GM21576 (cell line): ENCODE results near the gene SPECC1.

ENCODE experiments used
- ATAC-seq: cut with Tn5 transposase; IDR thresholded peaks from one replicate; pipeline ENCODE4 v1.9.1; 2021; ENCODE audit warnings: mild to moderate bottlenecking, moderate library complexity; ENCODE audit not compliant: unreplicated experiment

The SPECC1 gene

GRCh38 chr17:20121359-20122253 is 112.4 kb downstream of the SPECC1 start:
- ATAC-seq = no peak

DNA sequence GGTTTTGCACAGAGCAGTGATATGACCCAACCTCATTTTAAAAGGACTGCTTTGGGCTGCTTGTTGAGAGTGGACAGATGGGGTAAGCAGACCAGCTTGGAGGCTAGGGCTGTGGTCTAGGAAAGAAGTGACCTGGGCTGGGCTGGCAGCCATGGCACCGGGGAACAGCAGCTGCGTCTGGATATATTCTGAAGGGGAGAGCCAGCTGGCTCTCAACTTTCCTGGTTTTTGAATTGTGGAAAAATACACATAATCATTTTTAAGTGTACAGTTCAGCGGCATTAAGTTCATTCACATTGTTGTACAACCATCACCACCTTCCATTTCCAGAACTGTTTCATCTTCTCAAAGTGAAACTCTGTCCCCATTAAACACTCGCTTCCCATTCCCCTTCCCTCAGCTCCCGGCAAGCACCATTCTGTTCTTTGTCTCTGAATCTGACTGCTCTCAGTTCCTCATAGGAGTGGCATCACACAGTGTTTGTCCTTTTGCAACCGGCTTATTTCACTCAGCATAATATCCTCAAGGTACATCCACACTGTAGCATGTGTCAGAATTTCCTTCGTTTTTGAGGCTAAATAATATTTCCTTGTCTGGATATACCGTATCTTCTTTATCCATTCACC is 113.2 kb downstream of the SPECC1 start:
- no peak for ATAC-seq

DNA sequence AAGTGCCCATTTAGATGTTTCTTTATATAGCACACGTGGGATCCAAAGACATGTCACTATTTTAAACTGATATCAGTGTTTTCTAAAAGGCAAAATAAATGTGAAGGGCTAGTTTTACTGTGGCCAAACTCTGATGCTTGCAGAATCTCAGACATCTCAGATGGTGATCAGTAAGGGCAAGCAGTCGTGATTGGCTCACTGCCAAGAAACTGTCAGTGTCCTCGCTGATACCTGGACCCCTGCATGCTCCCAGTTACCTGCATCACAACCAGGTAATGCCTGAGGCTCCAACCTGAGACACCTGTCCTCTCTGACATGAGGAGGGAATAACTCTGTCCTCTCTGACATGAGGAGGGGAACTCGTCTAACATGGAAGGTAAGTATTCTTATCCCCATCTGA is 114.0 kb downstream of the SPECC1 start:
- ATAC-seq = no peak

DNA sequence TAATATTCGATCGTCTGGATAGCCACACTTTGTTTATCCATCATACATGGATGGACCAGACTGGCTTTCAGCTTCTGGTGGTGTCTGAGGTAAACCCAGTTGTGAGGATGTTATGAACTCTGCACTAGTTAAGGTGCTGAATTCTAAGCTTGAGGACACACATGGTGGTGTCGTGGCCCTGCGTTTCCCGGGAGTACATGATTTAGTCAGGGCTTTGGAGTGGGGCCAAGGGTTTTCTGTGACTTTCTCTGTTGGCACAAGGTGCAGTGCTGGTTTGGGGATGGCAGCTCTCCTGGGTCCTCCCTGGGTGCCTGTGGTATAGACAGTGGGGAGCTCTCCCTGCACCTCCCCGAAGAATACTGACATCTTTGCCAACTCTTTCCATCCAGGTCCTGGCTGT is 116.6 kb downstream of the SPECC1 start:
- ATAC-seq = no peak

DNA sequence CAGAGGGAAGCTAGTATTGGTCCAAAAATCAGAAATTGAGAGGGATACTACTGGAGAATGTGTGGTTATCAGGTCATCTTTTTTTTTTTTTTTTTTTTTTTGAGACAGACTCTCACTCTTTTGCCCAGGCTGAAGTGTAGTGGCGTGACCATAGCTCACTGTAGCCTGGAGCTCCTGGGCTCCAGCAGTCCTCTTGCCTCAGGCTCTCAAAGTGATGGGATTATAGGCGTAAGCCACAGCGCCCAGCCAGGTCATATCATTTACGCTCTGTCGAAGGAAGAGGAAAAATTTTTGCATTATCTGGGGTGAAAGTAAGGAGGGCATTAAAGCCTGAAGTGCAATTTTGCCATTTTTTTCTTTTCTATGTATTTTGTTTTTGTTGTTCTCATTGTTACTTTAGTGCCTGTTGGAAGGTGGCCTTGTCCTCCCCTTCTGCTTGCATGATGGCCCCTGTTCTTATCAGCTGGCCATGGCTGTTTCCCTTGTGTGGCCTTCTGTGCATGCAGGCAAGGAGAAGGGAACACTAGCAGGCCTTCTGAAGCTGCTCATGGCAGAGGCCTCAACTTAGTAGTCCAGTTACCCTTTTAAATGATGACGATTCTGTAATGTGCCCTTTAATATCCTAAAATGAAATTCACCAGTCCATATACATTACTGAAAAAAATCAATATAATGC is 118.3 kb downstream of the SPECC1 start:
- ATAC-seq = no peak

DNA sequence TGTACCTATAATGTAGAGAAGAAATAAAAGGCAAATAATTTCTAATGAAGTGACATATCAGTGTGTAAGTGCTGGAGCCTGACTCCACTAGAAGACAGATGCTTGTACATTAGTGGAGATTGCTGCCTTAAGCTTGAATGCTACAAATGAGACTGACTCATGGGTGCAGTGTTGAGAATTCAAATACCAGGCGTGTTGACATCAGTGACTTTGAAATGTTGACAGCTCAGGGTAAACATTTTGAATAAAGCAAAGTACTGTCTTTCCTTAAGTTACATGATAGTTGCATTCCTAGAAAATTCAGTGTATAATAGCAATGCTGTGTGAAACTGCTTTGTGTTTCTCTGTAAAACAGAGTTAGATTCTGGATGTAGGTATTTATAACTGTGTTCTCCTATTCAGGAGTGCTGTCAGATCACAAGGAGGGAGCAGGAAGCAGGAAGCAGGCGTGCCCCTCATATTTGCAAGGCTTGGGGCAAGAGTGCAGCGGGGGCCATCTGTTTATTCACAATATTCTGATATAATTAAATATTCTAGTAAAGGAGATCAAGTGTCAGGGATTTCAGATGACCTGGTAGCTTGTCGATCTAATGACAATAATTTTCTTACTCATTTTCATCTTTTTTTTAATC is 119.0 kb downstream of the SPECC1 start:
- ATAC-seq = no peak

DNA sequence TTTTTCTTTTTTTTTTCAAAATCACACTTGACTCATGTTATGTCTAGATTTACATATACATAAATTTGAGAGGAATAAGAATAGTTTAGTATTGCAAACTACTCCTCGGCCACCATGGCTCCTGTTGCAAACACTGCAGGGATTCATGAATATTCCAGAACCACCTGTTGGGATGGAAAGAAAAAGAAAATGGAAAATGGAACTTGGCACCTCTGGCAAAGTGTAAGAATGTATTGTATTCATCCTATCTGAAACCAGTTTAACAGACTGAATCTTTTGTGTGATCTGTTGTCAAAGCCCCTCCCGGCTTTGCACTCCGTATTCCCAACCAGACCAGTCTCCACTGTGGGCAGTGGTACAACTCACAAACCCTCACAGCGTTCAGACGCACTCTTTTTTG is 124.4 kb downstream of the SPECC1 start:
- no peak for ATAC-seq

DNA sequence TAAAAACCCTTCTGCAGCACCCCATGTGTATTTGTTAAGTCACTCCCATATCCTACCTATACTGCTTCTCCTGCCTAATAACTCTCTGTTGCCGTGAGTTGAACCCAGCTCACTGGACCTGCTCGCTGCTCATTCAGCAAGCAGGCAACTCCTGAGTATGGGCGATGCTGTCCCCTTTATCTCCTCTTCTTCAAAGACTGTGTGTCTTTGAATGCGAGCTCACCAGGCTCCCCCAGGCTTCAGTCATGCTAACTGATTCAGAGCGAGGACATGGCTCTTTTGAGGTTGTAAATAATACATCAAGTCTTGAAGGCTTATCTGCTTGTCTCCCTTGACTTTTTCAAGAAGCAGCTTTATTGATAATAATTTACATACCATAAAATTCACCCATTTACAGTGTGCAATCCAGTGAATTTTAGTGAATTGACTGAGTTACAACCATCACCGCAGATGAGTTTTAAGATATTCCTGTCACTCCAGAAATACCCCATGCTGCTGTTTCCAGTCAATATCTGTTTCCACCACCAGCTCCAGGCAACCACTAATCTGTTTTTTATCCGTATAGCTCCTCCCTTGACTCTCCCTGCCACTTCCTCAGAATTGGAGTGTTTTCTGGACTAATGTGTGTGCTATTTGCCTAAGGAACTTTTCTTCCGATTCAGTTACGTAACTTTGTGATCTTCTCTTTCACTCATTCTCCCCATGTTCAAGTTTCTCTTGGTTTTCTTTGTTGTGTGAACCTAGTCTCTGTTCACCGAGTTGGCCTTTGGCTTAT is 132.2 kb downstream of the SPECC1 start:
- ATAC-seq = no peak

- ATAC-seq = no peak
Measured at GRCh38 chr17:20142268-20142667, 133.1 kb downstream of the SPECC1 start.

GRCh38 chr17:20143740-20144139 is 134.6 kb downstream of the SPECC1 start:
- ATAC-seq = no peak

DNA sequence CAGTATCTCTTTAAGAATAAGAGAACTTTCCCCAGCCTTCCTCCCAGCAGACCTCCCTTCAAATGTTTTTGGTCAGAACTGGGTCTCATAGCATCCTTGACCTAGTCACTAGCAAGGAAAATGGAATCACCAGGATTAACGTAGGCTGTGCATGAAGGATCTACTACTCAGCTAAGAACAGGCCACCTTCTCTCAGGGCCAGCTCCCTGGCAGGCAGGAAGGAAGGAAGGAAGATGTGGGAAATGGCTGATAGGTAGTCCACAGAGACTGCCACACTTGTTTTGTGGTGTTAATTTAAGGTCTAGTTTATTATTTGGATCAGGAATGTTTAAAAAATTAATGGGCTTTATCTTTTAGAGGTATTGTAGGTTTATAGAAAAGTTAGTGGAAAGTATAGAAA is 136.4 kb downstream of the SPECC1 start:
- ATAC-seq = no peak

GRCh38 chr17:20149251-20149650 is 140.1 kb downstream of the SPECC1 start:
- ATAC-seq = no peak

DNA sequence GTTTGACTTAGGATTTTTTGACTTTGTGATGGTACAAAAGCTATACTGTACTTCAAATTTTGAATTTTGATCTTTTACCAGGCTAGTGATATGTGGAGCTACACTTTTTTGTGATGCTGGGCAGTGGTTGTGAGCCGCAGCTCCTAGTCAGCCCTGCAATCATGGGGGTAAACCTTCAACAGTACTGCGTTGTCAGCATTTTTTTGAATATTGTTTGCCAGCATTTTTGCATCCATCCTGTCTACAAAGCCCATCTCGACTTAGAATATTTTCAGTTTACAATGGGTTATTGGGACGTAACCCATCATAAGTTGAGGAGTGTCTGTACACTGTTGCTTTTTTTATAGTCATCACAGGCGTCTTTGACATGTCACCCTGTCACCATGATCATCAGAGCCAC is 142.0 kb downstream of the SPECC1 start:
- ATAC-seq = no peak

DNA sequence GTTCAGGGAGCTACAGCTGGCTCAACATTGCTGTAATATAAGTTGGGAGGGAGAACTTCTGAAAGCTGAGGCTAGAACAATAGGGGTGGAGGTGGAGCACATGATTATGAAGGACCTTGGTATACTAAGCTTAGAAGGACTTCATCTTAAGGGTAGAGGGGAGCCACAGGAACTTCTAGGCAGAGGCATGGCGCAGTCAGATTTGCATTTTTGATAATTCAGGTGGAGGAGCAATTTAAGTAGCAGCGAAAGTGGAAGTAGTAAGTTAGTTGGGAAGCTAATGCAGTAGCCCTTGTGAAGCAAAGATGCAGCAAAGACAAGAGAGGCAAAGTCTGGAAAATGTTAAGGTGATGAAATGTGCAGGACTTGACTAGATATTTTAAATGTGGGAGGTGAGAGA is 144.1 kb downstream of the SPECC1 start:
- ATAC-seq = no peak

DNA sequence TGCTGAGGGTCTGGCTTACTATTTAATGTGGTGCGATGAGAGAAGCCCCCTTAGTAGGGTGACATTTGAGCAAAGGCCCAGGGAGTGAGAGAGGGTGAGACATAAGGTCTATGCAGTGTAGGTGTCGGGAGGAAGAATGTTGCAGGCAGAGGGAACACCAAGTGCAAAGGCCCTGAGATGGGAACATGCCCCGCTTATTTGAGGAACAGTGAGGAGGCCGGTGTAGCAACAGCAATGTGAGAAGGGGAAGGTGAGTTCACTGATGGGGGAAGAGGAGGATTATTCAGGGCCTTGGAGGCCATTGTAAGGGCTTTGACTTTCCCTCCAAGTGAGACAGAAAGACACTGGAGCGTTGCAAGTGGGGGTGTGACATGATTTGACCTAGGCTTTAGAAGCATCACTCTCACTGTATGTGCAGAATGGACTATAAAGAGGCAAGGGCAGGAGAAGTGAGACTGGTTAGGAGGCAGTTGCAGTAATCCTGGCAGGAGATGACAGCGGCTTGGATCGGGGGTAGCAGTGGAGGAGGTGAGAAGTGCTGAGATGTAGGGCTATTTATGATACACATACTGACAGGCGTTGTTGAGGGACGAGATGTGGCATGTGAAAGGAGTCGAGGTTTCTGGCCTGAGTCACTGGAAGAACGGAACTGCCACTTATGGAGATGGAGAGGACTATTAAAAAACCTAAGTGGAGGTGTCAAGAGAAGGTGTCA is 145.3 kb downstream of the SPECC1 start:
- no peak for ATAC-seq

DNA sequence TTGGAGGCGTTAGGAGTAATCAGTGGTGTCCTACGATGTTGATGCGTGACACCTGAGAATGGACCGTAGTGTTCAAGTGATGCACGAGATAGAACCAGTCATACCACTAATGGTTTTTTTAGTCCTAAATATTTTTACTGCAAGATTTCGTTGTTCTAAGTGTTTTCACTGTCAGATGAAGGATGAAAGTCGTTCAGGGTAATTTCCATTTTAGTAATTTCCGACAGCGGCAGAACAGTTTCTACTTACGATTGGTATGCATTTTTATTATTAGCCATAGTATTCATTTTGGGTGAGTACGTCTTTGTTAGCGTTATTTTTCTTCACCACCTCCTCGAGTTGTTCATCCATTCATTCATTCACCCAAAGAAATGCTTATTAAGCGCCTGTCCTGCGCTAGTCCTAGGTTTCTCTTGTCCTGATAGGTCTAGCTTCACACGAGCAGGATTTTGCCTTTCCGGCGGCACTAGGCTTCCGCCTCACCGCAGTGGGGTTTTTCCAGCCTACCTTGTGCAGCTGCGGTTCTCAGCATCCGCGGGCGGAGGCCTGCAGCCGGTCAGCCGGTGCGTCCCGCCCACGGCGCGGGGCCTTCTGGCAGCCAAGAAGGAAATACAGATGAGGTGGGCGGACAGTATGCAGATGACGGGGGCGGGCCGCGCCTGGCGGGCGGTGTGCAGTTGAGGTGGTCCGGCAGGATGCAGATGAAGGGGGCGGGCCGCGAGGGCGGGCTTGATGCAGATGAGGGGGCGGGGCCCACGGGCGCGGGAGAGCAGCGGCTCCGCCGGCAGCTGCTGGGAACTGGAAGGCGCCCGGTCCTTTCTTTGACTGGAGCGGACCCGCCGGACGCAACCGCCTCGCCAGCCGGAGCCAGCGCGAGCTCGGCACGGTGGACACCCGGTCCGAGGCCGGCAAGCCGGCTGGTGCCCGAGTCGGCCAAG is 146.4 kb downstream of the SPECC1 start:
- ATAC-seq = peak; percentile 91

DNA sequence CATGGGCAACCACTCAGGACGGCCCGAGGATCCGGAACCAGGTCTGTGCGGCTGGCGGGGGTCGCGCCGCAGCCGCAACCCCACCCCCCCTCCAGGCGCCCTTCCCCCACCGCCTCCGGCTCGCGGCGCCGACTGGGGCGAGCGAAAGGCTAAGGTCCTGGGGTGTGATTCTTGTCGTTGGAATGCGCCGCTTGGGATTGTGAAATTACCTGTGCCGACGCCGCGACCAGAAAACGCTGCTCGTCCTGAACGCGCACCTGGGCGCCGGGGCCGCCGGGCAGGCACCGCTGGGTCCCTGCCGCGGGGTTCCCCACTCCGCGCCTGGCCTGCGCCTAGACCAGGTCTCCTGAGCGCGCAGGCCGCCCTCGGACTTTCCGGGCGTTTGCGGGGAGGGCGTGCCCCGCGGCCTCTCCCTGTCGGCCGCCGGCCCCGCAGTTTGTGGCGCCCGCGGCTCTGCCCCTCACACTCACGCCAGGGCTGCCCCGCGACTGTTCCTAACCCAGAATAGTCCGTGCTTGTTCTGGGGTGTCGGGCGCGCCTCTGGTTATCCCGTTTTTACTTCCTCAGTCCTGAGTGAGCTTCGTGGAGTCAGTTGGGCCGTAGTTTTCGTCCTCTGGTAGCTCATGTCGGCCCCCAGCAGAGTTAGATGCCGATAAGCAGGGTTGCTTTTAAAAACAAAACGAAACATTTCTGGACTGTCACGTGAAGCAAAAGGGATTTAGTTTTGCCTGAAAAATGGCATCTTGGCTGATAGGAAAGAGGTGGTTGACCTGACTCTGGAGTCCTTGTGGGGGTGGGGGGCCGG is 147.2 kb downstream of the SPECC1 start:
- peak; percentile 24 for ATAC-seq

DNA sequence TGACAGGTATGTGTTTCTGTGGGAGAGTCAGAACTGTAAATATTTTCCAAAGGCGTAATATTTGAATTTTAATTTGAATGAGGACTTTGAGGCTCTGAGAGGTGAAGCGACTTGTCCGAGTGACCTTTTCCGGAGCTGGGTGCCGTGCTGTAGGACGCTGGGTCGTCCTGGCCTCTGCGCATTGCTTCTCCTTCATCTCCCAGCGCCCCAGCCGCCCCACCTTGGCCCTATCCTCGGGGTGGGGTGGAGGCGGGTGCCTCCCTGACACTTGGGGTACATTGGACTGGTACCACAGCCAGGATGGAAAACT is 147.8 kb downstream of the SPECC1 start:
- no peak for ATAC-seq
